Measurements from ENCODE around the gene PLD5.
"Not testable (repeated sequence)": the region's sequence is repeated elsewhere in the genome, so short reads cannot be mapped to it uniquely, and the experiment has no call there.

Gene PLD5

GRCh38 chr1:242264419-242264818 lies 260.1 kb downstream of the PLD5 start:
- not testable (repeated sequence) for DNase-seq

- DNase-seq: no peak
Observed at GRCh38 chr1:242245255-242245654, 279.2 kb downstream of the PLD5 start.

- DNase-seq: no peak
Observed at GRCh38 chr1:242243472-242243871, 281.0 kb downstream of the PLD5 start.

GRCh38 chr1:242242983-242243382 lies 281.5 kb downstream of the PLD5 start:
- no peak for DNase-seq

GRCh38 chr1:242241936-242242335 lies 282.6 kb downstream of the PLD5 start:
- no peak for DNase-seq

GRCh38 chr1:242240691-242241090 lies 283.8 kb downstream of the PLD5 start:
- DNase-seq: no peak

GRCh38 chr1:242240077-242240476 lies 284.4 kb downstream of the PLD5 start:
- DNase-seq: no peak

GRCh38 chr1:242239398-242239797 lies 285.1 kb downstream of the PLD5 start:
- no peak for DNase-seq

GRCh38 chr1:242237051-242237450 lies 287.4 kb downstream of the PLD5 start:
- DNase-seq: no peak

GRCh38 chr1:242228991-242229390 lies 295.5 kb downstream of the PLD5 start:
- no peak for DNase-seq

GRCh38 chr1:242225767-242226573 lies 298.5 kb downstream of the PLD5 start:
- no peak for DNase-seq

- DNase-seq: not testable (repeated sequence)
Observed at GRCh38 chr1:242224878-242225766, 299.4 kb downstream of the PLD5 start.

GRCh38 chr1:242224461-242224860 lies 300.0 kb downstream of the PLD5 start:
- DNase-seq: no peak

- DNase-seq: no peak
Observed at GRCh38 chr1:242219905-242220304, 304.6 kb downstream of the PLD5 start.

- DNase-seq: no peak
Observed at GRCh38 chr1:242219298-242219901, 305.1 kb downstream of the PLD5 start.

GRCh38 chr1:242216368-242216767 lies 308.1 kb downstream of the PLD5 start:
- DNase-seq: no peak

GRCh38 chr1:242214455-242214854 lies 310.0 kb downstream of the PLD5 start:
- not testable (repeated sequence) for DNase-seq

GRCh38 chr1:242212961-242213360 lies 311.5 kb downstream of the PLD5 start:
- DNase-seq: not testable (repeated sequence)

- DNase-seq: no peak
Observed at GRCh38 chr1:242212401-242212800, 312.1 kb downstream of the PLD5 start.

GRCh38 chr1:242211254-242212022 lies 313.1 kb downstream of the PLD5 start:
- no peak for DNase-seq

- DNase-seq: not testable (repeated sequence)
Observed at GRCh38 chr1:242210316-242210715, 314.2 kb downstream of the PLD5 start.

GRCh38 chr1:242209063-242209462 lies 315.4 kb downstream of the PLD5 start:
- no peak for DNase-seq

- DNase-seq: no peak
Observed at GRCh38 chr1:242208021-242208420, 316.5 kb downstream of the PLD5 start.
